Fibroblast of the aortic adventitia (primary cell): ENCODE results near the gene HOXB8. TPM values are rescaled to one million over a fixed set of nuclear protein-coding genes. Genes with fewer than 3 reads are reported as not detected.

ENCODE experiments used
- DNase-seq: peaks from one replicate; pipeline ENCODE4 v3.0.0-alpha.2; 2010; ENCODE audit warnings: low read depth
- H3K4me3 ChIP-seq: 2 replicates; pipeline ENCODE4 v1.5.1; 2011; ENCODE audit warnings: low read depth, mild to moderate bottlenecking, control low read depth, low read length, moderate library complexity
- CTCF ChIP-seq: IDR thresholded peaks from 2 replicates; pipeline ENCODE4 v1.5.1; 2011; ENCODE audit warnings: mild to moderate bottlenecking, low read length, control low read depth, inconsistent platforms; ENCODE audit not compliant: insufficient read depth
- total RNA-seq: library from RNA; depleted of rRNA; stranded (reverse); fragments of >200 nt; gene quantifications from 2 replicates; pipeline ENCODE4 v1.2.3, GENCODE V29; 2012; ENCODE audit warnings: low replicate concordance

Gene HOXB8
- total RNA-seq, 1 donor = 0.09 TPM

GRCh38 chr17:48646183-48647102 lies 31.4 kb upstream of the HOXB8 start:
- no peak overlapping the region for H3K4me3 ChIP-seq
- DNase-seq = no peak
- TF ChIP-seq CTCF = no peak

GRCh38 chr17:48645639-48646182 lies 30.6 kb upstream of the HOXB8 start:
- no peak overlapping the region for H3K4me3 ChIP-seq
- no peak for DNase-seq
- TF ChIP-seq CTCF = no peak

DNA sequence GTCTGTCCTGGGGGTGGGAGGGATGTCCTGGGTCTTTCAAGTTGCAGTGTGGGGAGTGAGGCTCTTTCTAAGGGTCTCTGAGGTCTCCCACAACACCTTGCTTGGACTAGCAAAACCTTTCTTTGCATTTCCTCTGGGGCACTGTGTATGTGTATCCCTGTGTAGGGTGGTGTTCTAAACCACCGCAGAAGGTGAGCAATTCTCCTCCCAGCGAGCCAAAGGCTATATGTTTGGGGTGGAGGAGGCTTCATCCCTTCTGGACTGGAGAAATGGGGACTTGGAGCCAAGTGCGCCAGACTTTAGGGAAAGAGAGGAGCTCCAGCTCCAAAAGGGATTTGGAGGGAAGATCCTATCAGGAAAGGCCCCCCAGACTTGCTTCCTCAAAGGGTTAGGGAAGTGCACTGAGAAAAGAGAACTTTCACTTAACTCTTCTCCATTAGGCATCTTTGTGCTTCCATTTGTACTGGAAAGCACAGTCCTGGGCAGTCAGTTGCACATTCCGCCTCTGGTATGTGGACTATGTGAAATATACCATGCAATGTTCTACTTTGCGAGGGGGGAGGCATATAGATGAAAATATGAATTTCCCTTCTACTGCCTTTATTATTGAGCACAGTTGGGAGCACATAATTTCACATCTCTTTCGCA lies 29.9 kb upstream of the HOXB8 start:
- no peak overlapping the region for H3K4me3 ChIP-seq
- DNase-seq = no peak
- TF ChIP-seq CTCF = no peak

DNA sequence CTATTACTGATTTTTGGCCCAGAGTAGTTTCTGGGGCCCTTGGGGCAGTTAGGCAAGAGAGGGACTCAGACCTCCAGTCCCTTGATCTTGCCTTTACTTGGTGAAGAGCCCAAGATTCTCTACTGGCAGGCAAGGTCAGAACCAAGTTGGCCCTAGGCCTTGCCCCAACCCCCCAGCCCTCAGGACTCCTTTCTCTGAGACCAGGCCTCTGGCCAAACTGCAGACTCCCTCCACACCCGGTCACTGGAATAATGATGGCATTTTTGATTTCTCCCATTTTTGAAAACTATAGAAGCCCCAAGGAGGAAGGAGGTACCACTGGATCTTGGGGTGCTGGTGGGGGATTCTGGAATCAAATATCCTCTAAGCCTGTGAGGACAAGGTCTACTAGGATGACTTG lies 29.1 kb upstream of the HOXB8 start:
- no peak for TF ChIP-seq CTCF
- no peak for DNase-seq
- no peak overlapping the region for H3K4me3 ChIP-seq

GRCh38 chr17:48643697-48644012 lies 28.6 kb upstream of the HOXB8 start:
- DNase-seq = no peak
- no peak for TF ChIP-seq CTCF
- no peak overlapping the region for H3K4me3 ChIP-seq

GRCh38 chr17:48642843-48643696 lies 28.0 kb upstream of the HOXB8 start:
- no peak for TF ChIP-seq CTCF
- H3K4me3 ChIP-seq = no peak overlapping the region
- no peak for DNase-seq
